HG02759 (cell line): Measurements from ENCODE around the gene STARD13.

Experiments
- ATAC-seq: cut with Tn5 transposase; IDR thresholded peaks from one replicate; pipeline ENCODE4 v1.9.1; 2021; ENCODE audit warnings: mild to moderate bottlenecking, moderate library complexity; ENCODE audit not compliant: unreplicated experiment

Gene STARD13

GRCh38 chr13:33279414-33280278 is 5.9 kb downstream of the STARD13 start:
- ATAC-seq = no peak

DNA sequence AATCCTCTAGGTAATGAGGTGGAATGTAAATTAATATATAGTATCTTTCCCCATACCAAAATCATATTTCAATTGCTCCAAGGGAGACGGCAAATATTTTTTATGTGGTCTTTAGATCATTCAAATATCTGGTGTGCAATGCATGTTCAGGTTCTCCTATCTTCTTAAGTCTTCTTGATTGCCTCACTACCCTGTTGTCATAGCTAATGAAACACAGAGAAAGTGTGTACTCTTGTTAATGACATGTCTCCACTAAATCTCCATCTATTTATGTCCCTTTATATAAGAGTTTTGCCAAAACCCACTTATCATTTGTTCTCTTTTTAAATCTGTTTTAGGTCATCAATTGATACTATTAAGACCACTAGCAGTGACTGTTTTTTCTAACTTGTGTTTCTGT is 6.6 kb downstream of the STARD13 start:
- ATAC-seq = no peak

GRCh38 chr13:33277946-33278345 is 7.6 kb downstream of the STARD13 start:
- ATAC-seq = no peak

DNA sequence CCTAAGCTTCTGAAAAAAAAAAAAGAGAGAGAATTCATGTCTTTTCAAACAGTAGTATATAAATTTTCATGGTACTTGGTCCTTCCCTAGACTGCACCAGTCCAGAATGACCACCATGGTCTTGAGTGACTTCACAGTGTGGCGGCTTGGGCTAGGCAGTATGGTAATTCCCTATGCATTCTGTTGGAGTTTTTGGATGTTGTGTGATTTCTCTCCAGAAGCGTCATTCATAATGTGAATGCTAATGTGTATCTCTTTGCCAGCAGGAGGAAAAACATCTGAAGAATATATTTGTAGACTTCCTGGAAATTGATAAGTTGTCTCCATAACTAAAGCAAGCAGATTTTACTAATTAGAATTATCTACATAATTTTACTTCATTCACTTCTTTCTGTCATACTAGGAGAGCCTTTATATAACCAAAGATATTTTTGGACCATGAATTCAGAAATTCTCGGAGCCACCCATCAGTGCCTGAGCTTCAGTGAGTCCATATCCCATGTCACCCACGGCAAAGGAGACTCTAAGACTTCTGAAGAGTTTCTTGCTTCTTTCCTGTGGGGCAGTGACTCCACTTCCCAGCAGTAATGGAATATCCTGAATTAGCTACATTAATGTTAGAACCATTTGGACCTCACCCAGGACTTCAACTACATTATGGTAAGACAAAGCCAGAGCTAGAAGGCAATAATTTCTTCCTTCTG is 8.4 kb downstream of the STARD13 start:
- no peak for ATAC-seq

- no peak for ATAC-seq
These were observed 9.0 kb downstream of the STARD13 start for GRCh38 chr13:33276570-33276969.

DNA sequence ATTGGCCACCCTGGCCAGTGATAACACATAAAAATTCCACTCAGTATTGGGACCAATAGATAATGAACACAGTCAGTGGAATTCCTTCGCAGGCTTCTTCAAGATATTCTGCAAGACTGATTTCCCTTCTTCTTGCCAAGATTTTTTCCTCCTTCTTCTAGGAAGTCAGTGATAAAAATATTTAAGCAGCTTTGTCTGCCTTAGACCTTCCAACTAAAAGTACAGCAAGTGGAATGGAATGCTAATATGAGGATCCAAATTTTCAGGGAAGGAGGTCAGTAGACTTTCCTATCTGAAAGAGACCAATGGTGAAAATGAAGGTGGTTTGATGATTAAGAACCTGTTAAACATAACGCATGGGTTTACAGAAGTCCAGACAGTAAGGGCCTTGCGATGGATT is 9.6 kb downstream of the STARD13 start:
- no peak for ATAC-seq

- ATAC-seq = no peak
These were observed 11.3 kb downstream of the STARD13 start for GRCh38 chr13:33274264-33274663.

DNA sequence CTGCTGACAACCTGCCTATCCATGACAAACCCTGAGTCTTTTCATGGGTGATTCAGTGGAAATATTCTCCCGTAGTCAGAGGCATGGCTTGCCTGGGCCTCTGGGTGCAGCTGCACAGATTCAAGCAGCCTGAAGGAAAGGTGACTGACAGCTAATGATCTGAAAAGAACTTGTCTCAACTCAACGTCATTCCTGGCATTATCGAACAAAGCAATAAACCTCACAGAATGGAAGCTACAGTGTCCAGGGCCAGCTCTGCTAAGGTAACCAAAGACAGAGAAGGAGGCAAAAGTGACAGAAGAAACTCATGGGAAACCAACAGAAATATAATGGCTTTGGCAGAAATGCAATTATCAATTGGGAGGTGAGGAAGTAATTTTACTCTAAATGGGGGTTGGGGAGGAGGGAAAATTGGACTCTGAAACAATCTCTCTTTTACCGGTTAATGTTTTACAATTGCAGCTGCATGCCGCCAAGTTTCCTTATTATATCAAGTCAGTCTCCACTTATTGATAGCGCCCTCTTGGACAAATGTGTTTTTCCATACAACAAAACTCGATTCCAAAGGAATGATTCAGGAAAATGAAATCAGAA is 12.9 kb downstream of the STARD13 start:
- ATAC-seq = no peak

DNA sequence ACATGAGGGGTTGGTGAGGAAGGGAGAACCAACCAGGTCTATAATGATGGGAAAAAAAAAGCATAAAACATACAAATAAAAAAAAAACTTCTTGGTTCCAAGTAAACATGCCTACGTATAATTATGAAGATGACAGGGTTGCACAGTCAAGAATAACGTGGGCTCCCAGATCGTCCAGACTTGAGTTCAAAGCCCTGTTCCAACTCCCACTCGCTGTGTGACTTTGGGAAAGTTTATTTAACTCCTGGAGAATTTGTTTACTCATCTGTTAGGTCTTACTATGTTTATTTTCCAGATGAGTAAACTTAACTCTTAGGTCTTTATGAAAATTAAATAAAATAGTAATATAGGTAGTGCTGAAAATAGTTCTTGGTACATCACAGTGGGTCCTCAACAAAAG is 13.8 kb downstream of the STARD13 start:
- no peak for ATAC-seq

DNA sequence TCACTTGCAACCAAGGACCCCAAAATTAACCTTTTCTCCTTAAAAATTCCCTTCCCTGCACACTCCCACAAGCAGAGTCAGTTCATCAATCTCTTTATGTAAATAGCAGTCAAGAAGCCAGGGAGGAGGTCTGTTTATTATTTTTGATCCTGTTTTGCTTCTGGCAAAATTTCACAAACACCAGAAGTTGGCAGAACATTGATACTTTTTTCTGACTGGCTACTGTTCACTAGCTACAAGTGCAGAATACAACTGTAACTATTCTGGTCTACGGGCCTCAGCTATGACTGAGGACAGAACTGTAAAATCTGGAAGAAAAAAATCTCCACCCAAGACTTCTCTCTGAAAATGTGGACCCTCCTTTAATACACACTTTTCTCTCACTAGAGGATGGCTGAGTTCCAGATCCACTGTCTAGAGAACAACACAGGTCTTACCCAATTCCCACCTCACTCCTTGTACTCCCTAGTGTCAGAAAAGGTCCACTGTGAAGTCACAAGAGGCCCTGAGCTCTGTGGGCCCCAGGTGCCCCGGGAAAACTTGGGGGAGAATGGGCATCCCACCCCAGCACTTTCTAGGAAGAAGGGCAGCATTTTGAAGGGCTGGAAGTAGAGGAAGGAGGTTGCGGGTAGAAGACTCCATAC is 14.5 kb downstream of the STARD13 start:
- ATAC-seq = no peak

DNA sequence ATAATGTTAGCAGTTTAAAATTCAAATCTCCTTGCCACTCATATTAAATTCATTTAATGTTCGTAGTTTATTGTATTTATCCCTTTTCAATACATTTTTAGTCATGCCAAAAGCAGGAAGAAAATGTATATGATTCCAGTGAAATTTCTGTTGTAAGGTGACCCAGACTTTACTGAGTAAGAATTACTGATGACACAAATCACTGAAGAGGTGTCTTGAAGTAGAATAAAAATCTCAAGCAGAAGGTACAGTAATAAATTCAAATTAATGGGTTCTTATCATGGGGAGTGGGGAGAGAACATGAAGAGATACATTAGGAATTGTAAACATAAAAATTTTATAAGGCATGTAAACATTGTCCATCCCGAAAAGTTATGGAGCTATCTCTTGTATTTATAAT is 19.9 kb downstream of the STARD13 start:
- ATAC-seq = no peak

DNA sequence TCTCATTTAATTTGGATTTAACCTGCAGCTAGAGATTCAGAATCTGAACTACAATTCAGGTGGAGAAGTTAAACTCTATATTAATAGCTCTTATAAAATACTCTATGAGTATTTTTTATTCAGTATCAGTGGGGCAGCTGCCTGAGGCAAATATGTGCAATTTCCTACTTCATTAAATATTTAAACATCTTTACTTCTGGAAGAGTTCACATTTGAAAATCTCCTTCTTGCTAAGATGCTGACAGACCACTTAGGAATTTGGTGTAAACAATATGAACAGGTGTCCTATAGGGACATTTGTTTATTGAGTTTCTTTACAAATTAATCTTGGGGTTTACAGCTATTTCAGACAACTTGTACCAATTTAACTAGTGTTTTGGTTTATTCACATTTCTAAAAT is 20.4 kb downstream of the STARD13 start:
- no peak for ATAC-seq

GRCh38 chr13:33264620-33264978 is 21.0 kb downstream of the STARD13 start:
- no peak for ATAC-seq

GRCh38 chr13:33263976-33264619 is 21.5 kb downstream of the STARD13 start:
- ATAC-seq = no peak

DNA sequence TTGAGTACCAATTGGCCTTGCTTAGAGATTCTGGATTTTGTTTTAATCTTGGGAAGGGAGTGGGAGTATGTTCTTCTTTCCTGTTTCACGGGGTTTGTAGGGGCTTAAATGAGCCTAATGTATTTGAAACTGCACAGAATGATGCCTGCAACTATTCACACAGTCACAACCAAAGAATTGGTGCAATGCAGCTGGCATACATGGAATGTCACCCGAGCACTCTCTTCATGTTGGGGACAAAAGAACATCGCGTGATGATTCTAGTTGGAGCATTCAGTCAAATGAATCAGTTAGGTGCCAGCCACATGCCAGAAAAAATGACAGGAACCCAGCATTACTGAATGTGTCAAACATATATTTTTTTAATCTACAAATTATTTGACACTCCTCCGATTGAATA is 22.1 kb downstream of the STARD13 start:
- ATAC-seq = no peak

DNA sequence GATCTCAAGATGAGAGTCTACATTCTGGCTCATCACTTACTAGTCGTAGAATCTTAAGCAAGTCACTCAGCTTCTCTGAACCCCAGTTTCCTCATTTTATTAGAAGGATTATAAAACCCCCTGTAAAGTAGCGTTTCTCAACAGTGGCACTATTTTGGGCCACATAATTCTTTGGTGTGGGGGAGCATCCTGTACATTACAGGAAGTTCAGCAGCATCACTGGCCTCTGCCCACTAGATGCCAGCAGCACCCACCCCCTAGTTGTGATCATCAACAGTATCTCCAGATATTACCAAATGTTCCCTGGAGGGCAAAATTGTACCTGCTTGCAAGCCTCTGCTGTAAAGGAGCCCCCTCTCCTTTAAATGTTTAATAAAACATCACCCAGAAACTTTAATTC is 22.6 kb downstream of the STARD13 start:
- no peak for ATAC-seq

GRCh38 chr13:33262594-33262993 is 23.0 kb downstream of the STARD13 start:
- no peak for ATAC-seq

- ATAC-seq = no peak
These were observed 23.5 kb downstream of the STARD13 start for GRCh38 chr13:33262062-33262487.

GRCh38 chr13:33261387-33262061 is 24.0 kb downstream of the STARD13 start:
- no peak for ATAC-seq
